GM19239 (cell line): ENCODE results near the gene SNX27.
"Not testable (repeated sequence)": the region's sequence is repeated elsewhere in the genome, so short reads cannot be mapped to it uniquely, and the experiment has no call there.

Experiments used
- DNase-seq: peaks from one replicate; pipeline ENCODE4 v3.0.0; 2011; ENCODE audit warnings: low spot score; ENCODE audit not compliant: insufficient read length
- FAIRE-seq: peaks from 2 replicates; lab custom pipeline; 2011; peaks lifted over from hg19 to GRCh38; lab: Jason Lieb, UNC

SNX27 gene

DNA sequence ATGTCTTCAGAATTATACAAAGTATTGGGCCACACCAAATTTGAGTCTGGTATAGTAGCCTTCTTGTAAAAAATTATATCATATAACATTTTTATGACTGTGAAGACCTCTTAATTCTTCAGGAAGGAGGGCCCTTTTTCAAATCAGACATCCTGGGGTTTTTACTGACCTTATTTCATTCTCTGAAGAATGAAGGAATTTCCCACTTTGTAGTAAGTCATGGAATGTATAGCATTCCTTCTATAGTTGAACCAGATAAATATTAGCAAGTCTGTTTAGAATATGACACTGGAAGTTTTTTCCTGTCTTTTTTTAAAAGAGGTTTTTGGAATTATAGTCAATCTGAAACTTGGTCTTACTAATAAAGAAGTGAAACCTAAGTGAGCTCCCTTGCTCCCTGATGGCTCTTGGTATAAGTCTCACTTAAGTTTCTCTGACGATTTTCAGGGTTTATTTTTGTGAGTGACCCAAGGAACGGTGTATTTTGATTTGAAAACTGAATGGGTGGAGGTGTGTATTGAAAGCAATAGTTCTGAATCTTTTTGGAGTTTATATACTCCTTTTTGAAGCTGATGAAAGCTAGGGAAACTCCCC is 23.7 kb downstream of the SNX27 start:
- FAIRE-seq (peak; percentile 86), DNase-seq (no peak)

DNA sequence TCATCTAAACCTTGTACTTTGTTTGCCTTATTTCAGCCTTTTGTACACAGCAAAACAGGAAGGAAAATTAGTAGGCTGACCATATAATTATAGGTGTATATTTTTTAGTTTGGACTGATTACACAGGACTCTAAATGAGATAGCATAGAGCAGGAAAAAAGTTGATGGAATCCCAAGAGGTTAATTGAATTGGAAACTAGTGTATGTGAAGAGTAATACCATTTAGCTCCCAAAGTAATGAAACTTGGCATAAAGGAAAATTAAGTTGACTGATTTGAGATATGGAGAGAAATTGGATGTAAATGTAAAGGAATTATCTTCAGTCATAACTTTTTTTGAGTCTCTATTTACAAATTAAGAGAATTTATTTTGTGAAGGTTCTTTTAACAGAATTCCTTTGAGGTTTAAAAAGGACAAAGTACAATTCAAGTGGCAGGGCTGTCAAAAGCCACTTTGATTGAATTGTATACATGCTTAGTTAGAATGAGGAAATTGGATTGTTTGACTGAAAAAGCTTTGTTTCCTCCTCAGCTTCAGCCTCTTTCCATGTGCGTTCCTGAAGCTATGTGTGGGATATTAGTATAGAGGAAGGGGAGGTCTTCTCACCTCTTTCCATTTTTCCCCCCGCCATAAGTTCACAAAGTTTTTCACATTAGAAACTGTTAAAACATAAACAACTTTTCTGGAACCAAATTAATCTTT is 26.4 kb downstream of the SNX27 start:
- no peak for DNase-seq
- no peak for FAIRE-seq

DNA sequence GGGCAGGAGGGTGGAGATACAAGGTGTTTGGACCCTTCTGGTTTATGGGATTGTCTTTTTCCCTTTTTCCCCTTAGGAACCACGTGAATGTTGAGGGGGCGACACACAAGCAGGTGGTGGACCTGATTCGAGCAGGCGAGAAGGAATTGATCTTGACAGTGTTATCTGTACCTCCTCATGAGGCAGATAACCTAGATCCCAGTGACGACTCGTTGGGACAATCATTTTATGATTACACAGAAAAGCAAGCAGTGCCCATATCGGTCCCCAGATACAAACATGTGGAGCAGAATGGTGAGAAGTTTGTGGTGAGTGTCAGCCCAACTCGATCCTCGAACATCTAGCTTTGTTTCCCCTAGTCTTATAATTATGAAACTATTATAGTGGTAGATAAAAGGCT is 27.0 kb downstream of the SNX27 start:
- FAIRE-seq = no peak
- DNase-seq = no peak

DNA sequence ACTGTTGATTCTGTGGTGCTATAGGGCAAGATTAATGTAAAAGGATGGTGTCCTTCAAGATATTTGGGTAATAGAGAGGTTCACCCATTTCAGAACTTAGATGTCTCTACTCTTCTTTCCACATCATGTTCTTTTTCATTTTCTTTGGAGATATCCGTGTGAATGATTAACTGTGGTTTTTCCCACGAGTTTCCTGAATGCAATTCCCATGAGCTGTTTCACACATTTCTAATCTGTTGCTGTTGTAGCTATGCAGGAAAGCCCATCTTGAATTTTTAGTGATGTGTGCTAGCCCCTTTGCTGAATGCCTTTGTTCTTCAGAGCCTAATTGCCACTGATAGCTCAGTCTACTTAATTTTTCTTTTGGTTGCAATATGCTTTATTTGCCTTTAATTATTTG is 27.6 kb downstream of the SNX27 start:
- FAIRE-seq = no peak
- DNase-seq = no peak

DNA sequence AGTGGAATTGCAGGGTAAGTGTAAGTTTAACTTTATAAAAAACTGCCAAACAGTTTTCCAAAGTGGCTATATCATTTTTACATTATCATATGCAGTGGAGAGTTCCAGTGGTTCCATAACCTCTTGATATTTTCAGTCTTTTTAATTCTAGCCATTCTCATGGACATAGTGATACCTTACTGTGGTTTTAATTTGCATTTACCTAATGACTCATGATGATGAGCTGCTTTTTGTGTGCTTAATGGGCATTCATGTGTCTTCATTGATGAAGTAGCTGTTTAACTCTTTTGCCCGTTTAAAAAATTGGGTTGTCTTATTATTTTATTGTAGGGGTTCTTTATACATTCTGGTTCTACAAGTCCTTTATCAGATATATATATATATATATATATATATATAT is 29.4 kb downstream of the SNX27 start:
- DNase-seq = no peak
- no peak for FAIRE-seq

DNA sequence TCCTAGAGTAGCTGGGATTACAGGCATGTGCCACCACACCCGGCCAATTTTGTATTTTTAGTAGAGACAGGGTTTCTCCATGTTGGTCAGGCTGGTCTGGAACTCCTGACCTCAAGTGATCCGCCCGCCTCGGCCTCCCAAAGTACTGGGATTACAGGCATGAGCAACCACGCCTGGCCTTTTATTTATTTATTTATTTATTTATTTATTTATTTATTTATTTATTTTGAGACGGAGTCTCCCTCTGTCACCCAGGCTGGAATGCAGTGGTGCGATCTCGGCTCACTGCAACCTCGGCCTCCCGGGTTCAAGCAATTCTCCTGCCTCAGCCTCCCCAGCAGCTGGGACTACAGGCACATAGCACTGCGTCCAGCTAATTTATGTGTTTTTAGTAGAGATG is 31.2 kb downstream of the SNX27 start:
- not testable (repeated sequence) for FAIRE-seq, DNase-seq

DNA sequence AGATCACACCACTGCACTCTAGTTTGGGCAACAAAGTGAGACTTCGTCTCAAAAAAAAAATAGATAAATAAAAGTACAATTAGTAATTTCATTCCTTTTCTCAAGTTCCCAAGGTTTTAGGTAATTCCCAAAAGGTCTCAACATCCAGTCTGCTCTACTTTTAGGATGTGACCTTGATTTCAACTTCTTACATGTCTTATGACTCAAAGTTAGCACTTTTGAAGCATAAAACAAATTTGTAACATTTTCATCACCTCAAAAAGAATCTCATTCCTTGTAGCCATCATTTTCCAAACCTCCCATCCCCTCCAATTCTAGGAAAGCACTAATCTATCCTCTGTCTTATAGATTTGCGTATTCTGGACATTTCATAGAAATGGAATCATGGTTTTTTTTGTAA is 32.2 kb downstream of the SNX27 start:
- FAIRE-seq (no peak), DNase-seq (no peak)

DNA sequence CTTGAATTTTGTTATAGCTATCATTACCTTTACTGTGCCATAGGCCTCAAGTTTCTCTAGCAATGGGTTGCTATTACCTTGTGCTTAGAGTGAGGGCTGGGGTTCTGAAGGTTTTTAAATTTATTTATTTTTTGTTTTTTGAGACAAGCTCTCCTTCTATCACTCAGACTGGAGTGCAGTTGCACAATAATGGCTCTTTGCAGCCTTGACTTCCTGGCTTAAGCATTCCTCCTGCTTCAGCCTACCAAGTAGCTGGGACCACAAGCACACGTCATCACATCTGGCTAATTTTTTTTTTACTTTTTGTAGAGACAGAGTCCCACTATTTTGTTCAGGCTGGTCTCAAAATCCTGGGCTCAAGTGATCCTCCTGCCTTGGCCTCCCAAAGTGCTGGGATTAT is 41.5 kb downstream of the SNX27 start:
- no peak for FAIRE-seq

DNA sequence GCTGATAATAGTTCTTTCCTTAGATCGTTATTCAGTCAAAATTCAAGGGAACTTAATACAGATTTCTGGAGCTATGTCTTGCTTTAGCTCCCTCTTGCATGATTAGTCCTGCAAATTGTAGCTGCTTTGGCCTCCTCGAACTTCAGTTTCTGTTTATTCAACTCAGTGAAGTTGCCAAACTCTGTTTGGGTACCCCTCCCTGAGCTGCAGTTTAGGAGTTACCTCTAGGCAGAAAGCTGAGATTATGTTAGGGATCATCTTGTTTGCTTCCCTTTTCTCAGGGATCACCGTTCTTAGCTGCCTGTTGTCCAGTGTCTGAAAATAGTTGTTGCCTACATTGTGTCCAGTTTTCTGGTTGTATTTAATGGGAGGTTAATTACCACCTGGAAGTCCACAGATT is 43.5 kb downstream of the SNX27 start:
- DNase-seq = no peak

More for the DNA sequence above, 41.5 kb downstream of the SNX27 start:
- no peak for DNase-seq

DNA sequence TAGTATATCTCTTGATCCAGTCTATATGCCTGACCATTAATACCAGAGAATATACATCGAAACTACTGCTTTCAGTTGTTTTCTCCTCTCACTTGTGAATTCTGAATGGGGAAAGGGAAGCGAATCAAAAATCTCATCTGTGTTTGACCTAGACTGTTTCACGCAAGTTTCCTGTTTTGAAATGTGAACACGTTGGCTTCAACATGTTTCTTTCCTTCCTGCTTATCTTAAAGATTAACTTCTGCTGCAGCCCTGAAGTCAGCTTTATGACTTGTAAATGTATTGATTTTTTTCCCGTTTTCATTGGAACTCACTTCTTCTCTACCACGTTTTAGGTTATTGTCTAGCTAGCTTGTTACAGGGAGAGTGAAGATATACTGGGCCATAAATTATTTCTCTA is 49.9 kb downstream of the SNX27 start:
- no peak for DNase-seq
- FAIRE-seq = peak; percentile 79

More for the DNA sequence above, 43.5 kb downstream of the SNX27 start:
- FAIRE-seq = peak; percentile 65

DNA sequence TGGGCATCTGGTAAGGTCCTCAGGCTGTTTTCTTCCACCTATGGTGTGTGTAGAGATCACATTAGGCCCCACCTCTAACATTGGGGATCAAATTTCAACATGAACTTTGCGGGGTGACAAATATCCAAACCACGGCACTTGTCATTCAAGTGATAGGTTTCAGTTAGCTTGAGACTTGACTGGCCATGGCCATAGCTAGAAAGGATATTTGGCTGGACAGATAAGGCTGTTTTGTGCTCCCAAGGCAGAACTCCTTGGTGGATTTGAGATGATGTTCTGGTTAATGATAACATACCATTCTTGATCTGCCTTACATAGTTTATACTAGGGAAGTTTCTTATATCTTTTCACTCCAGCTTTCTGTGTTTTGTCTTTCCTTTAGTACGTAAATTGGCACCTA is 56.2 kb downstream of the SNX27 start:
- no peak for FAIRE-seq

DNA sequence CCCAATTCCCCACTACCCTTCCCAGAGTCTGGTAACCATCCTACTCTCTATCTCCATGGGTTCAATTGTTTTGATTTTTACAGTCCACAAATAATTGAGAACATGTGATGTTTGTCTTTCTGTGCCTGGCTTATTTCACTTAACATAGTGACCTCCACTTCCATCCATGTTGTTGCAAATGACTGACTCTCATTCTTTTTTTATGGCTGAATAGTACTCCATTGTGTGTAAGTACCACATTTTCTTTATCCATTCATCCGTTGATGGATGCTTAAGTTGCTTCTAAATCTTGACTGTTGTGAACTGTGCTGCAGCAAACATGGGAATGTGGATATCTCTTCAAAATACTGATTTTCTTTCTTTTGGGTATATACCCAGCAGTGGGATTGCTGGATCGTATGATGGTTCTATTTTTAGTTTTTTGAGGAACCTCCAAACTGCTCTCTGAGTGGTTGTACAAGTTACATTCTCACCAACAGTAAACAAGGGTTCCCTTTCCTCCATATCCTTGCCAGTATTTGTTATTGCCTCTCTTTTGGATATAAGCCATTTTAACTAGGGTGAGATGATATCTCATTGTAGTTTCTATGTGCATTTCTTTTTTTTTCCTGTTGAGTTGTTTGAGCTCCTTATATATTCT is 58.3 kb downstream of the SNX27 start:
- peak; percentile 53 for FAIRE-seq

More for the DNA sequence above, 56.2 kb downstream of the SNX27 start:
- no peak for DNase-seq

DNA sequence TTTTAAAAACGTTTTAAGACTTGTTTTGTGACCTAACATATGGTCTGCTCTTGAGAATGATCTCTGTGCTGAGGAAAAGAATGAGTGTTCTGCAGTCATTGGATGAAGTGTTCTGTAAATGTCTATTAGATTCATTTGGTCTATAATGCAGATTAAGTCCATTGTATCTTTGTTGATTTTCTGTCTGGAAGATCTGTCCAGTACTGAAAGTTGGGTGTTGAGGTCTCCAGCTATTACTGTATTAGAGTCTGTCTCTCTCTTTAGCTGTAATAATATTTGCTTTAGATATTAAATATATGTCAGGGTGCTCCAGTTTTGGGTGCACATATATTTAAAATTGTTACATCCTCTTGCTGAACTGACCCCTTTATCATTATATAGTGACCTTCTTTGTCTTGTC is 61.6 kb downstream of the SNX27 start:
- FAIRE-seq (no peak), DNase-seq (no peak)

More for the DNA sequence above, 58.3 kb downstream of the SNX27 start:
- DNase-seq = not testable (repeated sequence)

DNA sequence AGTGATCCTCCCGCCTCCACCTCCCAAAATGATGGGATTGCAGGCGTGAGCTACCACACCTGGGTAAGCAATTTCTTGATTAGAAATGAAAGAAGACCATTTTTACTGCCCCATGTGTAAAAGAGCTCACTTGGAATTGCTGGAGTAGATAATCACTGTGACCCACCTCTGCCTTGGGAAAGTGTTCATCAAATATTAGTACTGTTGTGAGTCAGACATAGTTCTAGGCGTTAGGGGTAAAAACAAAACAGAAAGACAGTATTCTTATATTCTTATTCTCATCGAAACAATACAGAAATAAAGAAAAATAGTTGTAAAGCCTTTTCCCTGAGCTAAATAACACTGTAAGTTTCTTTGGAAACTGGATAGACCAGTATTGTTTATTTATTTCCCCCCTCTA is 68.5 kb downstream of the SNX27 start:
- FAIRE-seq = peak; percentile 8

DNA sequence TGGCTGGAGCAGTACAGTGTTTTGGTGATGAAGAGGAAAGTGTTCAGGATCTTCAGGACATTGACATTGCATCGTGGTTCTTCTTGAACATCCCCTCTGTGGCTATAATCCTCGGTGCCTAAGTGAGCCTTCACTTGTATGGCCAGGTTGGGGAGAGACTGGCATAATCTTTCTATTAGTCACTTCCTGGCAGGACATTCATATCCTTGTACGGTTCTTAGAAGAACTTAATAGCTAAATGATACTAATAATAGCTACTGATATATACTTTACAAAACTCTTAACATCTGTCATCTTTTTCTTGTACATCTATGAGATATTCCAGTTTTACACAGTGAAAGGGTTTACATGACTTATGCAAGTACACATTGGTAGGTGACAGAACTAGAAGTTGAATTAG is 69.0 kb downstream of the SNX27 start:
- DNase-seq = no peak
- peak; percentile 8 for FAIRE-seq

More for the DNA sequence above, 68.5 kb downstream of the SNX27 start:
- DNase-seq = no peak

DNA sequence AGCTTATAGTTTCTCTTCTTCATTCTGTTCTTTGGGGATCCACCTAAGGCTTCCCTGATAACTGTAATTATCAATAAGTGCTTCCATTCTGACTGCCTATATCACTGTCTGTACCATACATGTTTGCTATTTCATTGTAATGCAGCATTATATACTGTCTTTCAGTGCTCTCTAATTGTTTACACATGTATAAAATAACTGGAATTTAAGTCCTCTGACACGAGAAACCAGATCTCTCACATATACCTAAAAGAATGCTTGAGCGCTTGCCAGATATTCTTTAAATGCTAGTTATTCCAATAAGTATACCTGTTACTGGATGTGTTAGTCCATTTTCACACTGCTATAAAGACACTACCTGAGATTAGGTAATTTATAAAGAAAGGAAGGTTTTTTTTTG is 70.1 kb downstream of the SNX27 start:
- FAIRE-seq (no peak), DNase-seq (no peak)

DNA sequence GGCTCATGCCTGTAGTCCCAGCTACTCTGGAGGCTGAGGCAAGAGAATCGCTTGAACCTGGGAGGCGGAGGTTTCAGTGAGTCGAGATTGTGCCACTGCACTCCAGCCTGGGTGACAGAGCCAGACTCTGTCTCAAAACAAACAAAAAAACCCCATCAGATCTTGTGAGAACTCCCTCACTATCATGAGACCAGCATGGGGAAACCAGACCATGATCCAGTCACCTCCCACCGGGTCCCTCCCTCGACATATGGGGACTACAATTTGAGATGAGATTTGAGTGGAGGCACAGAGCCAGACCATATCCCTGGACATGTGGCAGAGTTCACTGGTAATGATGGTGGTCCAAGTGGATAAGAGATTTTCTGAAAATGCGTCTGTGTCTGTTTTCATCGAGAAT is 71.1 kb downstream of the SNX27 start:
- FAIRE-seq, DNase-seq: not testable (repeated sequence)

DNA sequence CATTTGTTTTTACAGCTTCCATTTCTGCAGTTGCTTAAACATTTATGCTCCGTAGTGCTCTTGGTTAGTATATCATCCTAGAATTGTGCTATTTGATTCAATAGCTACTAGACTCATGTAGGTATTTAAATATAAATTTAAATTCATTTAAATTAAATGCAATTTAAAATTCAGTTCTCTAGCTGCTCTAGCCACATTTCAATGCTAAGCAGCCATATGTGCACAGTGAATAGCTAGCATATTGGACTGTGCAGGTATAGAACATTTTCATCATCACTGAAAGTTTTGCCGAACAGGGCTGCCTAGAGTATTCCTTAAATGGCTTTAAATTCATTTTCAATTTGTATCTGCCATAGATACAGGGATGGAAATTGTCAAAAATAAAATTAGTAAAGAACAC is 72.3 kb downstream of the SNX27 start:
- DNase-seq (no peak), FAIRE-seq (no peak)

DNA sequence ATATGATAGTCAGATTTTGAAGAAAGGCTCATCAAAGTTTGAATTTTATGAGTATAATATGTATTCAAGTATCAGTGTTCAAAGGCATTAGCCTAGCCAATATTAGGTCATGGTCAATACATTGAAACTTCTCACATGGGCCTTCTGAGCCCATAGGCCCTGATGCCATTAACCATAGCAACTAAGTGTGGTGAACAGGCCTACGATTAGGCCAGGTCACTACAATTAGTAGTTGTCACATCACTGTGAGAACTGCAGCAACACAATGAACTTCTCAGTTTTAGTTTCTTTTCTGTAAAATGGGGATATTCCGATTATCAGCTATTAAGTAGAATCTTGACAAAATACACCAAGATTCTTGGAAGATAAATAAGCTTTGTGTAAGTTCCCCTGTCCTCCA is 74.7 kb downstream of the SNX27 start:
- DNase-seq = no peak
- no peak for FAIRE-seq

DNA sequence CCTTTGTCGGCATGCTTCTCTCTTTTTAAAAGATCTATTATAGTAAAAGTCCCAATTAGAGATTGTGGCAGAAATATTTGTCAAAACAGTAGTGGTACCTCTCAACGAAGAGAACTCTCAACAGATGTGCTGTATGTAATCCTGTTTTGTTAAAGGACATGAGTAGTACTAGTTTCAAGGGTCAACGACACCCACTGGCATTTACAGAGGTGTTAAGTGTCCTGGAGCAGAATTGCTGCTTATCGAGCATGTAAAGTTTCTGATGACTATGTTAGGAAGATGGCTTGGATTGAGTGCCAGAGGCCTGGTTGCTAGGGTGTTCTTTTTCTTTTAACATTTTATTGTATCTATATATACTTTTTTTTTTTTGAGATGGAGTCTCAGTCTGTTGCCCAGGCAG is 77.6 kb downstream of the SNX27 start:
- FAIRE-seq = no peak
- DNase-seq = no peak

DNA sequence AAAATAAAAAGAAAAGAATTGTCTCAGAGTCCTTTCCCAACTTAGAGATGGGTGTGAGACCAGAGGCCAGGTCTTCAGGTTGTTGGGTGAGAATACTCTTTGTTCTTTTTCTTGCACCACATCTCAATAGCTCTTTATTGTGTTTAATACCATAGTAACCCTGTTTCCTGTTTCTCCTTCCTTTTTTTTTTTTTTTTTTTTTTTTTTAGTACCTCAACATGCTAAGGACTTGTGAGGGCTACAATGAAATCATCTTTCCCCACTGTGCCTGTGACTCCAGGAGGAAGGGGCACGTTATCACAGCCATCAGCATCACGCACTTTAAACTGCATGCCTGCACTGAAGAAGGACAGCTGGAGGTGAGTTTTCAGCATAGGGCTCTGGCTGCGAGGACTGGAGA is 80.4 kb downstream of the SNX27 start:
- DNase-seq (no peak), FAIRE-seq (no peak)
